BLaER1 treated with 17β-estradiol and CSF1 and Interleukin-3, amounts not matched to agents 10 nM and 100 nM (cell line): ENCODE data around the gene CARMIL3.

Experiments
- H3K27ac ChIP-seq, 11 experiments: shearing (Covaris generic); formaldehyde crosslinking; 2 replicates each; pipeline ENCODE4 v1.8.1; 2022
- H3K27me3 ChIP-seq, 11 experiments: shearing (Covaris generic); formaldehyde crosslinking; 2 replicates each; pipeline ENCODE4 v1.8.1; 2022
- H3K36me3 ChIP-seq, 11 experiments: shearing (Covaris generic); formaldehyde crosslinking; 2 replicates each; pipeline ENCODE4 v1.8.1; 2022
- H3K4me1 ChIP-seq, 10 experiments: shearing (Covaris generic); formaldehyde crosslinking; 2 replicates each; pipeline ENCODE4 v1.8.1; 2022
- H3K4me2 ChIP-seq, 11 experiments: shearing (Covaris generic); formaldehyde crosslinking; 2 replicates each; pipeline ENCODE4 v1.8.1; 2022
- H3K4me3 ChIP-seq, 10 experiments: shearing (Covaris generic); formaldehyde crosslinking; 2 replicates each; pipeline ENCODE4 v1.8.1; 2022
- H3K9ac ChIP-seq, 11 experiments: shearing (Covaris generic); formaldehyde crosslinking; 2 replicates each; pipeline ENCODE4 v1.8.1; 2022
- H3K9me3 ChIP-seq, 11 experiments: shearing (Covaris generic); formaldehyde crosslinking; replicated peaks in 1 of 11; 2 replicates each; pipeline ENCODE4 v1.8.1; 2022
- H4K20me1 ChIP-seq, 11 experiments: shearing (Covaris generic); formaldehyde crosslinking; 2 replicates each; pipeline ENCODE4 v1.8.1; 2022
- Cebpa-rat ChIP-seq, 11 experiments: shearing (Covaris generic); IDR thresholded peaks; 2 replicates each; pipeline ENCODE4 v1.8.1; 2022

CARMIL3 gene

GRCh38 chr14:24117179-24117578 is 65.4 kb downstream of the CARMIL3 start:
- peaks cover 54 to 61% (median 56%) of the 10 kb centered on the region in 11 experiments for H3K36me3 ChIP-seq
- no peaks in the 10 kb centered on the region for H3K27me3 ChIP-seq

More at GRCh38 chr14:24117179-24117578, 65.4 kb downstream of the CARMIL3 start:
- Histone ChIP-seq H3K9me3 (no peaks in the 10 kb centered on the region), H4K20me1 (peaks cover 0 to 8% (median 0%) of the 10 kb centered on the region in 11 experiments; a peak in 3 of 22 replicates), H3K4me1 (peaks cover 14 to 27% (median 24%) of the 10 kb centered on the region in 10 experiments), H3K4me3 (no peak overlapping the region), H3K27ac (no peak overlapping the region), H3K9ac (peak overlapping the region in 3 of 11 experiments; percentile 20 to 96 (median 85); a peak in 2 of 22 replicates), H3K4me2 (peak overlapping the region in 7 of 11 experiments; percentile 6 to 99 (median 97); a peak in 7 of 22 replicates)
- TF ChIP-seq Cebpa-rat (IDR thresholded peaks at IDR 0.05) = no peak
